Psoas muscle (tissue), 8 donors: ENCODE measurements around the gene CHIC2. TPM values are rescaled to one million over a fixed set of nuclear protein-coding genes. Genes with fewer than 3 reads are reported as not detected.

Experiments used
- ATAC-seq, 4 donors: fragments of 200-7000 bp; cut with Tn5 transposase; one replicate each; pipeline ENCODE4 v1.9.1; 2020; ENCODE audit warnings: moderate library complexity in 3 of 4, mild to moderate bottlenecking in 2 of 4
- DNase-seq, 2 donors: peaks; one replicate each; pipeline ENCODE4 v3.0.0-alpha.2; 2020
- H3K27ac ChIP-seq: fragments of 200-600 bp; one replicate; pipeline ENCODE4 v1.8.0; 2022
- H3K27me3 ChIP-seq, 3 donors: fragments of 200-600 bp in 1 of 3; one replicate each; pipeline versions ENCODE4 v1.6.1 to v1.8.0; 2013 to 2022; ENCODE audit warnings: low read length in 2 of 3, mild to moderate bottlenecking in 2 of 3, moderate library complexity in 1 of 3; ENCODE audit not compliant: insufficient read depth in 3 of 3
- H3K36me3 ChIP-seq, 2 donors: fragments of 200-600 bp in 1 of 2; one replicate each; pipeline versions ENCODE4 v1.6.1 to v1.8.0; 2013 to 2022; ENCODE audit warnings: low read depth in 1 of 2, mild to moderate bottlenecking in 1 of 2, moderate library complexity in 1 of 2; ENCODE audit not compliant: insufficient read depth in 1 of 2
- H3K4me1 ChIP-seq: fragments of 200-600 bp; one replicate; pipeline ENCODE4 v1.8.0; 2022
- H3K4me3 ChIP-seq: fragments of 200-600 bp; one replicate; pipeline ENCODE4 v1.8.0; 2022; ENCODE audit warnings: mild to moderate bottlenecking
- H3K9me3 ChIP-seq: fragments of 200-600 bp; one replicate; pipeline ENCODE4 v1.8.0; 2022
- CTCF ChIP-seq: fragments of 200-600 bp; IDR thresholded peaks from one replicate; pipeline ENCODE4 v1.8.0; 2022; ENCODE audit warnings: antibody characterized with exemption
- WGBS, 3 donors: extraction: QIAGEN DNeasy Blood & Tissue Kit; methylation state at CpG; one replicate each; pipeline versions ENCODE4 v1.1.6 to v1.1.7; 2013; 5-methylcytosine and 5-hydroxymethylcytosine counted together
- intact Hi-C, 2 donors: fragments of 100-400 bp; cut with DNase I; formaldehyde crosslinking; loops; one replicate each; pipeline versions ENCODE4 v1.11.0 to v1.14.2; 2022
- polyA plus RNA-seq, 3 donors: library from polyadenylated mRNA; stranded (reverse); fragments of 200-250 nt; gene quantifications; one replicate each; pipeline ENCODE4 v1.2.3, GENCODE V29; 2013
- total RNA-seq, 4 donors: library from RNA; stranded (reverse); fragmentation: NEBNext Ultra II Directional in 2 of 4; extraction: Animal tissue kit (Norgen Biotek cat#: 25700) in 2 of 4; gene quantifications; one replicate each; pipeline versions ENCODE4 v1.2.1 to v1.2.4, GENCODE V29; 2021 to 2023
- donor health status: healthy with polysubstance abuse.
- donor health status: DM: no; HTN: no; CAD: no; lungs with moderate emphysema.
- donor health status: Bipolar disorder and iron deficiency.
- donor health status: healthy.
- donor health status: DM: yes; HTN: yes; CAD: no.
- donor health status: DM: no; HTN: no; CAD: no.
- donor health status: DM: no; HTN: no; CAD: no.
- donor health status: DM: yes; HTN: yes; CAD: no.

The CHIC2 gene
- total and polyA plus RNA-seq, 7 donors = 8.6 to 17.4 (median 10.8) TPM

GRCh38 chr4:54101190-54102041 lies 37.0 kb upstream of the CHIC2 start:
- peaks cover 13% of the 10 kb centered on the region for H3K4me1 ChIP-seq
- no peak for TF ChIP-seq CTCF
- no peaks in the 10 kb centered on the region for H3K36me3 ChIP-seq
- DNase-seq = no peak
- peaks cover 0 to 100% (median 30%) of the 10 kb centered on the region in 3 donors for H3K27me3 ChIP-seq
- intact Hi-C loops = no loop called here
- H3K9me3 ChIP-seq = no peaks in the 10 kb centered on the region
- 4 to 6% (median 5%) methylated on average over 48 to 50 of the region's 50 CpGs for WGBS, 3 donors
- H3K27ac ChIP-seq = no peak overlapping the region
- peak overlapping the region; percentile 58 for H3K4me3 ChIP-seq
- no peak for ATAC-seq

- Histone ChIP-seq H3K9me3 (no peaks in the 10 kb centered on the region), H3K27me3 (peaks cover 0 to 100% (median 31%) of the 10 kb centered on the region in 3 donors), H3K4me1 (peaks cover 13% of the 10 kb centered on the region), H3K4me3 (peak overlapping the region; percentile 58), H3K27ac (no peak overlapping the region), H3K36me3 (no peaks in the 10 kb centered on the region)
- DNase-seq (peak in 1 of 2 donors; percentile 53), ATAC-seq (peak; percentile 17 to 31 (median 22))
- intact Hi-C loops = no loop called here
- 1 to 2% (median 1%) methylated on average over 42 to 46 of the region's 46 CpGs for WGBS, 3 donors
- TF ChIP-seq CTCF = no peak
Observed at GRCh38 chr4:54100595-54101189, 36.3 kb upstream of the CHIC2 start.

GRCh38 chr4:54099748-54100574 lies 35.6 kb upstream of the CHIC2 start, which contains the start of gene GSX2:
GSX2 (plus strand) TSS chr4:54100163; CDS start chr4:54100345, 182 bp downstream.
- Histone ChIP-seq H3K9me3 (no peaks in the 10 kb centered on the region), H3K27me3 (peaks cover 0 to 99% (median 33%) of the 10 kb centered on the region in 3 donors), H3K36me3 (no peaks in the 10 kb centered on the region), H3K27ac (no peak within 1 kb of the TSS), H3K4me3 (peak within 1 kb of the TSS; percentile 58), H3K4me1 (peaks cover 13% of the 10 kb centered on the region)
- DNase-seq (peak; percentile 63 to 77), ATAC-seq (peak; percentile 17 to 42 (median 30))
- WGBS, 3 donors = 0 to 1% (median 1%) methylated on average over 50 to 66 of the region's 66 CpGs
- TF ChIP-seq CTCF = no peak
- intact Hi-C loops = no loop called here

- Histone ChIP-seq H3K4me3 (peak overlapping the region; percentile 58), H3K27ac (no peak overlapping the region), H3K9me3 (no peaks in the 10 kb centered on the region), H3K36me3 (no peaks in the 10 kb centered on the region), H3K27me3 (peaks cover 0 to 98% (median 34%) of the 10 kb centered on the region in 3 donors), H3K4me1 (peaks cover 13% of the 10 kb centered on the region)
- DNase-seq = no peak
- ATAC-seq = peak in 1 of 4 donors; percentile 25
- TF ChIP-seq CTCF = no peak
- WGBS, 3 donors = 2 to 7% (median 2%) methylated on average over 17 of the region's 17 CpGs
- intact Hi-C loops = no loop called here
Observed at GRCh38 chr4:54099287-54099747, 34.9 kb upstream of the CHIC2 start.
